SK-N-MC (cell line): Measurements from ENCODE around the gene TSHZ2.

Experiments
- DNase-seq: peaks from one replicate; pipeline ENCODE4 v3.0.0-alpha.2; 2011; ENCODE audit warnings: low read depth, low spot score
- H3K27ac ChIP-seq: fragments of 200-600 bp; sonication (generic); 2 replicates; pipeline ENCODE4 v1.5.1; 2016; ENCODE audit warnings: mixed run types
- H3K36me3 ChIP-seq: fragments of 200-600 bp; sonication (generic); 2 replicates; pipeline ENCODE4 v1.6.1; 2017; ENCODE audit warnings: antibody characterized with exemption, low read length, mixed read lengths; ENCODE audit not compliant: insufficient read depth
- H3K4me3 ChIP-seq: fragments of 200-600 bp; sonication (generic); 2 replicates; pipeline ENCODE4 v1.5.1; 2016
- H3K9ac ChIP-seq: fragments of 200-600 bp; sonication (generic); 2 replicates; pipeline ENCODE4 v1.8.0; 2017; ENCODE audit warnings: mixed run types, mixed read lengths; ENCODE audit not compliant: insufficient read length
- H3K9me3 ChIP-seq: fragments of 200-600 bp; sonication (generic); 2 replicates; pipeline ENCODE4 v1.6.1; 2017; ENCODE audit warnings: low read depth, mild to moderate bottlenecking, antibody characterized with exemption, low read length, moderate library complexity, mixed read lengths
- EZH2 ChIP-seq: fragments of 200-600 bp; sonication (generic); IDR thresholded peaks from one replicate; pipeline ENCODE4 v1.6.1; 2017; ENCODE audit warnings: antibody characterized with exemption
- FOXP2 ChIP-seq: optimal IDR thresholded peaks from 2 replicates; pipeline ENCODE3; 2011; ENCODE audit warnings: mild to moderate bottlenecking, moderate library complexity; ENCODE audit not compliant: insufficient read depth; ENCODE audit errors: extremely low read length, control extremely low read depth
- POLR2AphosphoS5 ChIP-seq: IDR thresholded peaks from 2 replicates; pipeline ENCODE4 v1.6.1; 2012; ENCODE audit warnings: mild to moderate bottlenecking, low read depth, low read length, borderline replicate concordance

TSHZ2 gene

DNA sequence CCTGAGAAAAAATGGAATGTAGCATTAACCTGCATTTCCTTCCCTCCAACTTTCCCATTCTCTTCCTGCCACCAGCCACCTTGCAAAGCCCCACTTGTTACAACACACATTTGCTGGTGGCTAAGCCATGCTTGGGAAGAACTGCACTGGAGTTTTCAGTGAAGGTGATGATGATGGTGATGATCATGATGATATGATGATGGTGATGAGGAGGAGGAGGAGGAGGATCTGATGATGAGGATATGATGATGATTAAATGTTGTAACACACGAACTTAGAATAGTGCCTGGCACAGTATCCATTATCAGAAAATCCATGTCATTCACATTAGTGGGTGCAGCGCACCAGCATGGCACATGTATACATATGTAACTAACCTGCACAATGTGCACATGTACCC is 297.2 kb downstream of the TSHZ2 start:
- no peak for DNase-seq
- Histone ChIP-seq H3K4me3 (no peak overlapping the region), H3K27ac (no peak overlapping the region), H3K9me3 (no peaks in the 10 kb centered on the region), H3K9ac (no peak overlapping the region), H3K36me3 (no peaks in the 10 kb centered on the region)
- TF ChIP-seq FOXP2 (no peak), POLR2AphosphoS5 (no peak), EZH2 (no peak)

DNA sequence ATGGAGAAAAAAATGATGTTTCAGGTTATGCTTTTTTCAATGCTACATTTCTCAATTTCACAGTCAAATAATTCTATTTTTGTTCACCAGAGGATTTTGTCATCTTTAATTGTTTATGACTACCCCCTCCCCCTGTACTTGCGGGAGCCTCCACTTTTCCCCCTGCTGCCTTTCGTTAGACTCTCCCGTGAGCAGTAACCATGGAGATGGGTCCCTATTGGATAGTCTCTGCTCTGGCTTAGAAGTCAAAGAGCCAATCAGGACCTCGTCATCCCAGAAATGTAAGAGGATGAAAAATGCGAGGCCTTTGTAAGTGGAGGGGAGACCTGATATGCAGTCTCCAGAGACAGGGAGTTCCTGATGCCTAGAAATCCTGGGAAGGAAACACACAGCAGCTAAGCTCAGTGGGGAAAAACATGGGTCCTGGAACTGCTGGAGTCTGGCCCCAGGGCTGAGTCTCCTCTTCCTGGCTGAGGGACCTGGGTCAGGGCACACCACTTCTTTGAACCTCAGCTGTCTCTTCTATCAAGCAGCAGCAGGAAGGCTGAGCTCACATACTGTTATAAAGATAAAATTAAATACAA is 298.7 kb downstream of the TSHZ2 start:
- DNase-seq: no peak
- no peak for TF ChIP-seq FOXP2
- TF ChIP-seq EZH2: no peak
- TF ChIP-seq POLR2AphosphoS5: no peak
- Histone ChIP-seq H3K36me3 (no peaks in the 10 kb centered on the region), H3K9me3 (no peaks in the 10 kb centered on the region), H3K4me3 (no peak overlapping the region), H3K9ac (no peak overlapping the region), H3K27ac (no peak overlapping the region)

DNA sequence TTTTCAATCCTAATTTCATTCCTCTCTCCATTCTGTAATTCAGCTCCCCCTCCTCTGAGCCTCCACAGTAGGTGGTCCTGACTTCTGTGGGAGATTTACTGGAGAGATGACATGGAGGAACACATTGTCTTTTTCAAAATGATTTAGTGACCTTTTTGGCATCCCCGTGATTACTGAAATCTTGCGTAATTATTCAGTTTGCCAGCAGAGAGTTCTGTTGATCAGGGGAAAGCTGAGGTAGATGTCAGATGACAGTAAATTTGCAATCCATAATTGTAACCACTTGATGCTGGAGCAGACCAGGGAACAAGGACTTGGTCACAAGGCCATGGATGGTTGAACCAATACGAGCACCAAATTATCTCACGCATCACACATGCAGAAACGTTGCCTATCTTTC is 302.2 kb downstream of the TSHZ2 start:
- Histone ChIP-seq H3K9ac (no peak overlapping the region), H3K4me3 (no peak overlapping the region), H3K9me3 (no peaks in the 10 kb centered on the region), H3K27ac (no peak overlapping the region), H3K36me3 (no peaks in the 10 kb centered on the region)
- TF ChIP-seq POLR2AphosphoS5 (no peak), EZH2 (no peak), FOXP2 (no peak)
- DNase-seq: no peak

DNA sequence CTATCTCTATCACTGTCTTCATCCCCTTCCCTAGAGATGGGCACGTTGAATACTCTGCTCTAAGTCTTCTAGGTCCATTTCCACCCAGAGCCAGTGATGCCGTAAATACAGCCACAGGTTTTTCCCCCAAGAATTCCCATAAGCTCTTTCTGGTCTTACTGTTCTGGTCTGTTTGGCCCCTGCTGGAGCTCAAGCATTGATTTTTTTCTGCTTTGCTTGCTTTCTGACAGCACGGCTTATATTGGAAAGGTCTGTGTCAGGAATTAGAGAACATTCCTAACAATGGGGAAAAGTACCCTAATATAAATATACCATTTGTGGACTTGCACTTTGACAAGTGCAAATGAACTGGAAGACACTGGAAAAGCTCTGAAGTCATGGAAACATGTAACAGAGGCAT is 302.6 kb downstream of the TSHZ2 start:
- Histone ChIP-seq H3K4me3 (no peak overlapping the region), H3K36me3 (no peaks in the 10 kb centered on the region), H3K27ac (no peak overlapping the region), H3K9me3 (no peaks in the 10 kb centered on the region), H3K9ac (no peak overlapping the region)
- DNase-seq: no peak
- TF ChIP-seq FOXP2 (no peak), EZH2 (no peak), POLR2AphosphoS5 (no peak)

DNA sequence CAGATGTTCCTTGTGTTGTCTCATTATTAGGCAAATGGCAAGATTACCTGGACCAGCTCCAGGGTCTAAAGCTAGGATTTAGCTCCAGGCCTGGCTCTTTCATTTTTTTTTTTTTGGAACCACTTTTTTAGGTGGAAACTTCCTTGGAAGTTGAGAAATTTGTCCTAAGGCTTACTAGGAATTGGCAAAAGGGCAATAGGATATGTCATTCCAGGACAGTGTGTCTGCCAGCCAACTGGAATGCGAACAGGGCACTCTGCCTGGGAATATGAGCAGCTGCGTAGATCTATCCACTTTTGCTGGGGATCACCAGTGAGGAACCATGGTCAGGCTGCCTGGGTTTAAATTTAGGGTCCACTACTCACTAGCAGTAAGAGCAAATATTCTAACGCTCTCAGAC is 304.0 kb downstream of the TSHZ2 start:
- Histone ChIP-seq H3K4me3 (no peak overlapping the region), H3K9me3 (no peaks in the 10 kb centered on the region), H3K9ac (no peak overlapping the region), H3K36me3 (no peaks in the 10 kb centered on the region), H3K27ac (no peak overlapping the region)
- TF ChIP-seq POLR2AphosphoS5 (no peak), FOXP2 (no peak), EZH2 (no peak)
- DNase-seq: no peak

DNA sequence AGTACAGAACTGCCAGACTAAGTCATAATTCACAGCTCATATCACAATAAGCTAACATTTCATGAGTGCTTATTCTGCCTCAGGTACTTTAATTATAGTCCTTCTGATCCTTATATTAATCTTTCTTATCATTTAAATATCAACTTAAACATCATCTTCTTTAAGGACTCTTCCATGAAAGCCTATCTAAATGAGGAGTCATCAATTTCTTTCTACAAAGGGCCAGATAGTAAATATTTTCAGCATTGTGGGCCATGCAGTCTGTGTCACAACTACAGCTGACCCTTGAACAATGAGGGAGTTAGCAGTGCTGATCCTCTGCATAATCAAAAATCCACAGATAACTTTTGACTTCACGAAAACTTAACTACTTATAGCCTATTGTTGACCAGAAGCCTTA is 306.4 kb downstream of the TSHZ2 start:
- no peak overlapping the region for H3K4me3 ChIP-seq
- H3K36me3 ChIP-seq: no peaks in the 10 kb centered on the region
- H3K9me3 ChIP-seq: no peaks in the 10 kb centered on the region
- no peak for DNase-seq
- no peak overlapping the region for H3K9ac ChIP-seq
- H3K27ac ChIP-seq: no peak overlapping the region
- TF ChIP-seq POLR2AphosphoS5: no peak
- no peak for TF ChIP-seq EZH2
- TF ChIP-seq FOXP2: no peak

DNA sequence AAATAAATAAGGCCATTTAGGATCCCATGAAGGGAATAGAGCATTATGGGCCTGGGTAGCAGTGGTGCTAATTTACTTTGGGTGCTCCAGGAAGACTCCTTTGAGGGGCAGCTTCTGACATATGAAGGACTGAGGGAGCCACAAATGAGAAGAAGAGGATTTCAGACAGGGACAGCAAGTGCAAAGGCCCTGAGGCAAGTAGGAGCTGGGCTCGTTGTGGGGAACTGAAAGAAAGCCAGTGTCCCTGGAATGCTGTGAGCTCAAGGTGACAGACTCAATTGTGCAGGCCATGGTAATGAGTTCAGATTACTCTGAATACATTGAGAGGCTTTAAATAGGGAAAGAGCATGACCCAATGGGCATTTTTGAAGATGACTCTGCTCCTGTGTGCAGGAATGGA is 307.6 kb downstream of the TSHZ2 start:
- Histone ChIP-seq H3K4me3 (no peak overlapping the region), H3K9ac (no peak overlapping the region), H3K9me3 (no peaks in the 10 kb centered on the region), H3K27ac (no peak overlapping the region), H3K36me3 (no peaks in the 10 kb centered on the region)
- TF ChIP-seq POLR2AphosphoS5 (no peak), EZH2 (no peak), FOXP2 (no peak)
- DNase-seq: no peak

DNA sequence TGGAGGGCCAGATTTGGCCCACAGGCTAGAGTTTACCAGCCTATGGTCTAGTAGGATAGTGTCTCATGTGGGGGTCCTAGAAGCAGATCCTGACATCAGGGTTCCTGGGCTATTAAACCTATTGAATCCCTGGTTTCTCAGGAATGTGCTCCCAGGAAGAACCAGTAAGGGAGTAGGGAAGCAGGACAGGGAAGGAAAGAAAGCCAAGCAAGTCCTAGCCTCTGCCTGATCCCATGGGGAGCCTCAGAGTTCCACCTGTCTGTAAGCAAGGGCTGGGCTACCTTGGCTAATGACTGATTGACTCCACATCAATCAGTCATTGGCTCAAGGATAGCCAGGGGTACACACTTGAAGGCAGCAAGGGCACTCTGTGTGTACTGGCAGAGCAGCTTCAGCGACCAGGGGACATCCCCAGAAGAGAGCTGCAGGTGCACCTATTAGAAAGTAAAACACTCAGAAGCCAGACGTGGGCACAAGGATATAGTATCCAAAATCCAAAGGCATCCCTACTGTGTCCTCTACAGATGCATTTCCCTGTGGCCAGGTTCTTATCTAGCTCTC is 309.5 kb downstream of the TSHZ2 start:
- no peak overlapping the region for H3K4me3 ChIP-seq
- no peak for DNase-seq
- no peak overlapping the region for H3K27ac ChIP-seq
- TF ChIP-seq EZH2 (no peak), FOXP2 (no peak), POLR2AphosphoS5 (no peak)
- H3K9ac ChIP-seq: no peak overlapping the region
- H3K36me3 ChIP-seq: no peaks in the 10 kb centered on the region
- H3K9me3 ChIP-seq: no peaks in the 10 kb centered on the region
